Measurements from ENCODE around the gene SOHLH2. TPM values are rescaled to one million over a fixed set of nuclear protein-coding genes. Genes with fewer than 3 reads are reported as not detected.

SOHLH2 gene
- polyA plus RNA-seq, 1 experiment, result 0.05 TPM

- H3K27me3 ChIP-seq (ENCODE audit: control insufficient read depth, insufficient read depth, low read length), result no peaks in the 10 kb centered on the region
Measured at GRCh38 chr13:36174923-36175322, 39.4 kb downstream of the SOHLH2 start.

GRCh38 chr13:36173571-36174322 is 40.6 kb downstream of the SOHLH2 start:
- DNase-seq (ENCODE audit: low read depth), result no peak
- ChIA-PET CTCF (no interaction called here), POLR2A (no interaction called here)
- no peaks in the 10 kb centered on the region for H3K27me3 ChIP-seq (ENCODE audit: control insufficient read depth, insufficient read depth, low read length)
- H3K36me3 ChIP-seq (ENCODE audit: control insufficient read depth, insufficient read depth, low read length), result no peaks in the 10 kb centered on the region
- H3K4me3 ChIP-seq (ENCODE audit: low read depth, low read length), result no peak overlapping the region
- TF ChIP-seq CTCF (IDR thresholded peaks at IDR 0.05; ENCODE audit: insufficient read depth, low read depth, low read length), result no peak

More at GRCh38 chr13:36174923-36175322, 39.4 kb downstream of the SOHLH2 start:
- Histone ChIP-seq H3K36me3 (ENCODE audit: control insufficient read depth, insufficient read depth, low read length) (no peaks in the 10 kb centered on the region), H3K4me3 (ENCODE audit: low read depth, low read length) (no peak overlapping the region)
- ChIA-PET CTCF (no interaction called here), POLR2A (no interaction called here)
- no peak for TF ChIP-seq CTCF (IDR thresholded peaks at IDR 0.05; ENCODE audit: insufficient read depth, low read depth, low read length)
- no peak for DNase-seq (ENCODE audit: low read depth)

GRCh38 chr13:36166046-36166445 is 48.3 kb downstream of the SOHLH2 start:
- no peaks in the 10 kb centered on the region for H3K36me3 ChIP-seq (ENCODE audit: control insufficient read depth, insufficient read depth, low read length)
- ChIA-PET CTCF (no interaction called here), POLR2A (no interaction called here)
- no peak for DNase-seq (ENCODE audit: low read depth)
- no peak overlapping the region for H3K4me3 ChIP-seq (ENCODE audit: low read depth, low read length)
- TF ChIP-seq CTCF (IDR thresholded peaks at IDR 0.05; ENCODE audit: insufficient read depth, low read depth, low read length), result no peak
- no peaks in the 10 kb centered on the region for H3K27me3 ChIP-seq (ENCODE audit: control insufficient read depth, insufficient read depth, low read length)

- Histone ChIP-seq H3K27me3 (ENCODE audit: control insufficient read depth, insufficient read depth, low read length) (no peaks in the 10 kb centered on the region), H3K36me3 (ENCODE audit: control insufficient read depth, insufficient read depth, low read length) (no peaks in the 10 kb centered on the region), H3K4me3 (ENCODE audit: low read depth, low read length) (no peak overlapping the region)
- DNase-seq (ENCODE audit: low read depth), result peak; percentile 72
- TF ChIP-seq CTCF (IDR thresholded peaks at IDR 0.05; ENCODE audit: insufficient read depth, low read depth, low read length), result no peak
- CTCF ChIA-PET, result no interaction called here
- POLR2A ChIA-PET, result no interaction called here
Measured at GRCh38 chr13:36163809-36164308, 50.5 kb downstream of the SOHLH2 start.

- ChIA-PET POLR2A (no interaction called here), CTCF (no interaction called here)
- Histone ChIP-seq H3K27me3 (ENCODE audit: control insufficient read depth, insufficient read depth, low read length) (no peaks in the 10 kb centered on the region), H3K4me3 (ENCODE audit: low read depth, low read length) (no peak overlapping the region), H3K36me3 (ENCODE audit: control insufficient read depth, insufficient read depth, low read length) (no peaks in the 10 kb centered on the region)
- TF ChIP-seq CTCF (IDR thresholded peaks at IDR 0.05; ENCODE audit: insufficient read depth, low read depth, low read length), result no peak
- no peak for DNase-seq (ENCODE audit: low read depth)
Measured at GRCh38 chr13:36163286-36163685, 51.1 kb downstream of the SOHLH2 start.
